Skin of body (tissue), 2 donors: ENCODE results near the gene FAM156A. TPM values are rescaled to one million over a fixed set of nuclear protein-coding genes. Genes with fewer than 3 reads are reported as not detected.
"Not testable (repeated sequence)": the region's sequence is repeated elsewhere in the genome, so short reads cannot be mapped to it uniquely, and the experiment has no call there.

Experiments
- DNase-seq: peaks from one replicate; lab custom pipeline; 2025; lab: John Stamatoyannopoulos, UW
- total RNA-seq: library from RNA; depleted of rRNA; stranded (reverse); fragments of >200 nt; gene quantifications from one replicate; pipeline ENCODE4 v1.2.3, GENCODE V29; 2014

FAM156A gene
- total RNA-seq, 1 donor from 2014 or later = 26.0 TPM

DNA sequence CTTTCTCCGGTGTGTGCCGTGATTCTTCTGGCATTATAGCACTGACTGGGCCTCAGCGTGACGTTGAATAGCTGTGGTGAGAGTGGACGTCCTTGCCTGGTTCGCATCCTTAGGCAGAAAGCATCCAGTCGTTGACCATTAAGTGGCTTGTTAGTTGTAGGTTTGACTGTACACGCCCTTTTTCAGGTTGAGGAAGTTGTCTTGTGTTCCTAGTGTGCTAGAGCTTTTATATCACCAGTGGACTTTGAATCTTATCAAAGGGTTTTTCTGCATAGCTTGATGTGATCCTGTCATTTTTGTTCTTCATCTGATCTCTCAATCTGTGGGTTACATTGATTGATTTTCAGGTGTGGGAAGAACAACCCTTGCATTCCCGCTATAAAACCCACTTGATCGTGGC lies 52.8 kb downstream of the FAM156A start:
- DNase-seq = not testable (repeated sequence)

Other genes with a start within 250 kb of the FAM156A start
- not detected for gene SSX2B, start 207.3 kb downstream of the FAM156A start, total RNA-seq
- gene SPANXN5, start 161.1 kb downstream of the FAM156A start, total RNA-seq = 0.20 TPM
- gene XAGE5, start 147.2 kb downstream of the FAM156A start, total RNA-seq = not detected
- gene XAGE3, start 90.4 kb downstream of the FAM156A start, total RNA-seq = not detected
- 31.2 TPM for gene FAM156B, start 61.2 kb downstream of the FAM156A start, total RNA-seq
- 4.8 TPM for gene GPR173, start 90.3 kb upstream of the FAM156A start, total RNA-seq
- 16.9 TPM for gene TSPYL2, start 123.8 kb upstream of the FAM156A start, total RNA-seq
- gene KANTR, start 135.6 kb upstream of the FAM156A start, total RNA-seq = 15.1 TPM